Measurements from ENCODE around the gene GABRA1.

DNA sequence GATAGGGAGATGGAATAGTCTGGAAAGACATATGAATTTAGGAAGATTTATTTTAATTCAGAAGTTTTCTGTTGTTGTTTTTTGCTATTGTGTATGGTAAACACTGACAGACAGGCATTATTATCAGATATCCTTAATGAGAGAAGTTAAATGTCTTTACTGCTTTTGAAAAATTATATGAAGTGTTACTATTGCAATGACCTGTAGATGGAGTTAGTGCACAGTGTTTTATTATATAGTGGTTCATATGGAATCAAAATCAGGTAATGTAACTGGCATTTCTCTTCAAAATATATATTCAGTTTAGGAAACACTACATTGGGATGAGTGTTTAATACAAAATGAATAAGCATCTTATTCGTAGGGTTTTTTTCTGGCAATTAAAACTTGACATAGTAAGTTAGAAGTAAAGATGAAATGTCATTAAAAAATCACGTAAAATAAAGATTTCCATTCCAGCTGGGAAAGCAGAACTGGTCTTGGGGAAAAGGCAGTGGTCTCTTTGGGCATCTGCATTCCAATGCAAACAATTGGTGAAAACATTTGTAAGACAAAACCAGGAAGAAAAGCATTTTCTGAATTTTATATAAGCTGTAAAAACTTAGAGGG is 3.9 kb downstream of the GABRA1 start:
- TF ChIP-seq, protein P1, sequence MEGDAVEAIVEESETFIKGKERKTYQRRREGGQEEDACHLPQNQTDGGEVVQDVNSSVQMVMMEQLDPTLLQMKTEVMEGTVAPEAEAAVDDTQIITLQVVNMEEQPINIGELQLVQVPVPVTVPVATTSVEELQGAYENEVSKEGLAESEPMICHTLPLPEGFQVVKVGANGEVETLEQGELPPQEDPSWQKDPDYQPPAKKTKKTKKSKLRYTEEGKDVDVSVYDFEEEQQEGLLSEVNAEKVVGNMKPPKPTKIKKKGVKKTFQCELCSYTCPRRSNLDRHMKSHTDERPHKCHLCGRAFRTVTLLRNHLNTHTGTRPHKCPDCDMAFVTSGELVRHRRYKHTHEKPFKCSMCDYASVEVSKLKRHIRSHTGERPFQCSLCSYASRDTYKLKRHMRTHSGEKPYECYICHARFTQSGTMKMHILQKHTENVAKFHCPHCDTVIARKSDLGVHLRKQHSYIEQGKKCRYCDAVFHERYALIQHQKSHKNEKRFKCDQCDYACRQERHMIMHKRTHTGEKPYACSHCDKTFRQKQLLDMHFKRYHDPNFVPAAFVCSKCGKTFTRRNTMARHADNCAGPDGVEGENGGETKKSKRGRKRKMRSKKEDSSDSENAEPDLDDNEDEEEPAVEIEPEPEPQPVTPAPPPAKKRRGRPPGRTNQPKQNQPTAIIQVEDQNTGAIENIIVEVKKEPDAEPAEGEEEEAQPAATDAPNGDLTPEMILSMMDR (IDR thresholded peaks at IDR 0.05) = peak in 2 of 6 experiments; percentile 9 to 30
- TF ChIP-seq POLR2A (IDR thresholded peaks at IDR 0.05) = no peak

Measured in esophagus squamous epithelium (tissue), 4 donors.